ENCODE data around the gene PIK3CD. TPM values are rescaled to one million over a fixed set of nuclear protein-coding genes. Genes with fewer than 3 reads are reported as not detected.

PIK3CD gene
- total and polyA plus RNA-seq, 10 of the 15 experiments (the other 5 are each of a cell fraction or from before 2014, with no cell fraction given): 7.0 to 101 (median 51.1) TPM

DNA sequence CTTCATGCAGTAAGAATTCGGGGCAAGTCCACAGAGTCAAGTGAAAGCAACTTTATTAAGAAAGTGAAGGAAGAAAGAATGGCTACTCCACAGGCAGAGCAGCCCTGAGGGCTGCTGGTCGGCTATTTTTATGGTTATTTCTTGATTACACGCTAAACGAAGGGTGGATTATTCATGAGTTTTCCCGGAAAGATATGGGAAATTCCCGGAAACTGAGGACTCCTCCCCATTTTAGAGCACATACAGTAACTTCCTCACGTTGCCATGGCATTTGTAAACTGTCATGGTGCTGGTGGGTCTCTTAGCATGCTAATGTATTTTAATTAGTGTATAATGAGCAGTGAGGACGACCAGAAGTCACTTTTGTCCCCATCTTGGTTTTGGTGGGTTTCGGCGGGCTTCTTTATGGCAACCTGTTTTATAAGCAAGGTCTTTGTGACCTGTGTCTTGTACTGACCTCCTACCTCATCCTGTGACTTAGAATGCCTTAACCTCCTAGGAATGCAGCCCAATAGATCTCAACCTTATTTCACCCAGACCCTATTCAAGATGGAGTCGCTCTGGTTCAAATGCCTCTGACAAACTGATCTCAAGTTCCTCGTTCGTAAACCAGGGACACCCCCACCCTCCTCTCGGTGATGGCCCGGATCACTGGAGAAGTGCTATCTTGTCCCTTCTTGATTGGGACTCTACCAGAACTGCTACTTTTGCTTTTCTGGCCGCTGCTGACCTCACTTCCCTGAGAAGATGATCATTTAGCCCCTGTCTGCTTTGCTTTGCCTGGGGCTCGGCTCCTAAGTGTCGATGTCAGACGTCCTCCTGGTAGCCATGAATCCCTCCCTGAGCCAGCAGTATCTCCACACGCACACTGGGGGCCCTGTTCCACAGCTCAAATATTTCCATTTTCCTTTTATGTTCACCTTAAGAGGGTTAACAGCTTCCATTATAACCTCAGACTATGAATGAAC, 123.5 kb downstream of the PIK3CD start:
- DNase-seq (ENCODE audit: low read depth, low spot score) (no peak), ATAC-seq (no peak), FAIRE-seq (no peak)
- intact Hi-C loops (cut with micrococcal nuclease; ENCODE audit: unreplicated experiment): no loop called here
- H3K9ac ChIP-seq (ENCODE audit: control insufficient read depth, insufficient read depth, low read length): no peak overlapping the region
- no peak overlapping the region for H3K4me3 ChIP-seq
- no peaks in the 10 kb centered on the region; the same call in 1 of the 2 replicates for H3K4me1 ChIP-seq (ENCODE audit: control insufficient read depth, insufficient read depth, low read length)
- BruUV-seq (replicated peaks): no TSS peak
- no peaks in the 10 kb centered on the region for H3K27me3 ChIP-seq (replicated peaks in 1 of 2; ENCODE audit: control insufficient read depth in 2 of 2, insufficient read depth in 2 of 2, low read length in 1 of 2)
- POLR2A ChIA-PET: interaction anchor here (0.5 kb wide), 1 partner anchor 120 kb away, joined by 3 read pairs; no protein-coding TSS in a partner anchor
- SMC1A ChIA-PET (ENCODE audit: uncharacterized antibody, unreplicated experiment): no interaction called here
- H4K20me1 ChIP-seq (ENCODE audit: control insufficient read depth, insufficient read depth): no peaks in the 10 kb centered on the region
- H3K27ac ChIP-seq (ENCODE audit: control insufficient read depth, insufficient read depth): no peak overlapping the region
- in situ Hi-C loops (cut with MboI): no loop called here
- no peak overlapping the region for H3K4me2 ChIP-seq (ENCODE audit: control insufficient read depth, insufficient read depth)
- peaks cover 1 to 12% of the 10 kb centered on the region in 2 experiments; a peak in 2 of 4 replicates for H3K36me3 ChIP-seq (ENCODE audit: control insufficient read depth in 2 of 2, insufficient read depth in 2 of 2, low read length in 1 of 2)
- H3K79me2 ChIP-seq (ENCODE audit: control insufficient read depth, insufficient read depth, low read length): peaks cover 5% of the 10 kb centered on the region
- no peak overlapping the region for H2AFZ ChIP-seq (ENCODE audit: control insufficient read depth, low read depth, low read length)
- no peak for TF ChIP-seq BRCA1 (IDR thresholded peaks at IDR 0.05; ENCODE audit: low read depth, low read length)
- TF ChIP-seq, protein P1, sequence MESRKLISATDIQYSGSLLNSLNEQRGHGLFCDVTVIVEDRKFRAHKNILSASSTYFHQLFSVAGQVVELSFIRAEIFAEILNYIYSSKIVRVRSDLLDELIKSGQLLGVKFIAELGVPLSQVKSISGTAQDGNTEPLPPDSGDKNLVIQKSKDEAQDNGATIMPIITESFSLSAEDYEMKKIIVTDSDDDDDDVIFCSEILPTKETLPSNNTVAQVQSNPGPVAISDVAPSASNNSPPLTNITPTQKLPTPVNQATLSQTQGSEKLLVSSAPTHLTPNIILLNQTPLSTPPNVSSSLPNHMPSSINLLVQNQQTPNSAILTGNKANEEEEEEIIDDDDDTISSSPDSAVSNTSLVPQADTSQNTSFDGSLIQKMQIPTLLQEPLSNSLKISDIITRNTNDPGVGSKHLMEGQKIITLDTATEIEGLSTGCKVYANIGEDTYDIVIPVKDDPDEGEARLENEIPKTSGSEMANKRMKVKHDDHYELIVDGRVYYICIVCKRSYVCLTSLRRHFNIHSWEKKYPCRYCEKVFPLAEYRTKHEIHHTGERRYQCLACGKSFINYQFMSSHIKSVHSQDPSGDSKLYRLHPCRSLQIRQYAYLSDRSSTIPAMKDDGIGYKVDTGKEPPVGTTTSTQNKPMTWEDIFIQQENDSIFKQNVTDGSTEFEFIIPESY (IDR thresholded peaks at IDR 0.05): no peak
- TF ChIP-seq, protein P2, sequence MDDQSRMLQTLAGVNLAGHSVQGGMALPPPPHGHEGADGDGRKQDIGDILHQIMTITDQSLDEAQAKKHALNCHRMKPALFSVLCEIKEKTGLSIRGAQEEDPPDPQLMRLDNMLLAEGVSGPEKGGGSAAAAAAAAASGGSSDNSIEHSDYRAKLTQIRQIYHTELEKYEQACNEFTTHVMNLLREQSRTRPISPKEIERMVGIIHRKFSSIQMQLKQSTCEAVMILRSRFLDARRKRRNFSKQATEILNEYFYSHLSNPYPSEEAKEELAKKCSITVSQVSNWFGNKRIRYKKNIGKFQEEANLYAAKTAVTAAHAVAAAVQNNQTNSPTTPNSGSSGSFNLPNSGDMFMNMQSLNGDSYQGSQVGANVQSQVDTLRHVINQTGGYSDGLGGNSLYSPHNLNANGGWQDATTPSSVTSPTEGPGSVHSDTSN (IDR thresholded peaks at IDR 0.05; ENCODE audit: insufficient replicate concordance, low read depth, low read length): no peak
- no peak for TF ChIP-seq SREBF1 (IDR thresholded peaks at IDR 0.05; ENCODE audit: low read length)
- TF ChIP-seq, protein P3, sequence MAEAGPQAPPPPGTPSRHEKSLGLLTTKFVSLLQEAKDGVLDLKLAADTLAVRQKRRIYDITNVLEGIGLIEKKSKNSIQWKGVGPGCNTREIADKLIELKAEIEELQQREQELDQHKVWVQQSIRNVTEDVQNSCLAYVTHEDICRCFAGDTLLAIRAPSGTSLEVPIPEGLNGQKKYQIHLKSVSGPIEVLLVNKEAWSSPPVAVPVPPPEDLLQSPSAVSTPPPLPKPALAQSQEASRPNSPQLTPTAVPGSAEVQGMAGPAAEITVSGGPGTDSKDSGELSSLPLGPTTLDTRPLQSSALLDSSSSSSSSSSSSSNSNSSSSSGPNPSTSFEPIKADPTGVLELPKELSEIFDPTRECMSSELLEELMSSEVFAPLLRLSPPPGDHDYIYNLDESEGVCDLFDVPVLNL (IDR thresholded peaks at IDR 0.05; ENCODE audit: low read depth, low read length): no peak
- TF ChIP-seq CREB1 (IDR thresholded peaks at IDR 0.05; ENCODE audit: low read depth): no peak
- TF ChIP-seq POLR2A (IDR thresholded peaks at IDR 0.05; ENCODE audit: low read depth, low read length): no peak
- no peak for TF ChIP-seq SMC3 (IDR thresholded peaks at IDR 0.05; ENCODE audit: borderline replicate concordance, low read length)
- TF ChIP-seq ZNF24 (IDR thresholded peaks at IDR 0.05): no peak
- no peak for TF ChIP-seq PML (IDR thresholded peaks at IDR 0.05; ENCODE audit: low read length)
- TF ChIP-seq WRNIP1 (IDR thresholded peaks at IDR 0.05; ENCODE audit: borderline replicate concordance, low read depth, low read length): no peak
- no peak for TF ChIP-seq SIN3A (IDR thresholded peaks at IDR 0.05; ENCODE audit: low read depth, low read length)
- TF ChIP-seq JUND (IDR thresholded peaks at IDR 0.05; ENCODE audit: low read depth, low read length): no peak
- TF ChIP-seq, protein P4, sequence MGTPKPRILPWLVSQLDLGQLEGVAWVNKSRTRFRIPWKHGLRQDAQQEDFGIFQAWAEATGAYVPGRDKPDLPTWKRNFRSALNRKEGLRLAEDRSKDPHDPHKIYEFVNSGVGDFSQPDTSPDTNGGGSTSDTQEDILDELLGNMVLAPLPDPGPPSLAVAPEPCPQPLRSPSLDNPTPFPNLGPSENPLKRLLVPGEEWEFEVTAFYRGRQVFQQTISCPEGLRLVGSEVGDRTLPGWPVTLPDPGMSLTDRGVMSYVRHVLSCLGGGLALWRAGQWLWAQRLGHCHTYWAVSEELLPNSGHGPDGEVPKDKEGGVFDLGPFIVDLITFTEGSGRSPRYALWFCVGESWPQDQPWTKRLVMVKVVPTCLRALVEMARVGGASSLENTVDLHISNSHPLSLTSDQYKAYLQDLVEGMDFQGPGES (IDR thresholded peaks at IDR 0.05): no peak
- no peak for TF ChIP-seq SIX5 (IDR thresholded peaks at IDR 0.05; ENCODE audit: low read depth, low read length, severe bottlenecking)
- WGBS (ENCODE audit: insufficient coverage, insufficient replicate concordance, low lambda C conversion rate, missing lambda C conversion rate): 92% methylated on average over 20 of the region's 20 CpGs
- CTCF ChIA-PET: interaction anchor here (0.6 to 0.8 kb wide), 2 partner anchors 12 to 93 kb away, joined by 3 read pairs; no protein-coding TSS in a partner anchor
- RAD21 ChIA-PET (ENCODE audit: unreplicated experiment): no interaction called here
- H3K9me3 ChIP-seq (replicated peaks; ENCODE audit: control insufficient read depth, insufficient read depth, low read length): no peaks in the 10 kb centered on the region
